A549 treated with CpdA at 1 μM for 4 hours (cell line): ENCODE measurements around the gene TRIM38. TPM values are rescaled to one million over a fixed set of nuclear protein-coding genes. Genes with fewer than 3 reads are reported as not detected.

ENCODE experiments used
- total RNA-seq: library from RNA; stranded (reverse); fragments of 200-300 nt; extraction: Qiagen RNA extraction; gene quantifications from 5 replicates; pipeline ENCODE4 v1.2.3, GENCODE V29; 2022; ENCODE audit warnings: low read depth

TRIM38 gene
- total RNA-seq, result 1.8 to 2.5 TPM (median 1.9 TPM) in 5 replicates

GRCh38 chr6:25962149-25963127 is at the start of gene TRIM38:
Gene TRIM38, plus strand, starts transcription at chr6:25962802. Its CDS starts 3,721 bp downstream, at chr6:25966523.

GRCh38 chr6:25930532-25931410 is 31.8 kb upstream of the TRIM38 start, which contains the start of gene SLC17A2:
Gene SLC17A2, minus strand, starts transcription at chr6:25930691. Its CDS starts 4,895 bp downstream, at chr6:25925796.

Other genes with a start within 250 kb of the TRIM38 start
- gene SLC17A4, start 208.1 kb upstream of the TRIM38 start, total RNA-seq, result not detected in 5 replicates
- gene SLC17A1, start 130.8 kb upstream of the TRIM38 start, total RNA-seq, result 0.05 TPM in 1 of 5 replicates, not detected in the others
- 0.95 to 1.5 TPM (median 1.2 TPM) in 5 replicates for gene SLC17A3, start 88.6 kb upstream of the TRIM38 start, total RNA-seq
- not detected in 5 replicates for gene SLC17A2, start 32.1 kb upstream of the TRIM38 start, total RNA-seq
- gene HFE, start 124.6 kb downstream of the TRIM38 start, total RNA-seq, result 8.7 to 13.8 TPM (median 13.5 TPM) in 5 replicates